Frontal cortex (tissue), 1 donor: ENCODE measurements around the gene MAP7. TPM values are rescaled to one million over a fixed set of nuclear protein-coding genes. Genes with fewer than 3 reads are reported as not detected.

ENCODE experiments used
- small RNA-seq: library from RNA; depleted of rRNA; stranded (forward); fragments of <200 nt; gene quantifications from one replicate; pipeline ENCODE3, GENCODE V24; 2014
- total RNA-seq: library from RNA; depleted of rRNA; stranded (reverse); fragments of >200 nt; gene quantifications from one replicate; pipeline ENCODE4 v1.2.3, GENCODE V29; 2014

Gene MAP7
- total RNA-seq, 1 donor from 2014 or later: 5.7 TPM

Small RNAs within 50 kb of the gene (small RNA-seq; reads per million reads assigned to genes)
- not detected for gene AL023284.1
- gene NDUFS5P1: not detected

Other genes with a start within 250 kb of the MAP7 start
- gene MAP3K5, start 242.1 kb upstream of the MAP7 start, total RNA-seq: 18.3 TPM